K562 (cell line): ENCODE results near the gene BMP6. TPM values are rescaled to one million over a fixed set of nuclear protein-coding genes. Genes with fewer than 3 reads are reported as not detected.

Experiments used
- EP300 ChIP-seq: IDR thresholded peaks from 2 replicates; pipeline ENCODE4 v1.6.1; 2012; ENCODE audit warnings: low read length, improper control_type of control experiment
- HNRNPLL ChIP-seq: fragments of 200-400 bp; formaldehyde crosslinking; IDR thresholded peaks from 2 replicates; pipeline ENCODE4 v1.6.1; 2017; ENCODE audit warnings: low read length, low read depth, mild to moderate bottlenecking; ENCODE audit not compliant: poor library complexity, severe bottlenecking
- KAT2B ChIP-seq: IDR thresholded peaks from one replicate; pipeline ENCODE4 v1.6.1; 2012; ENCODE audit warnings: low read depth, mild to moderate bottlenecking, control low read depth, inconsistent platforms, low read length, moderate library complexity
- MTF1 ChIP-seq: fragments of 250-450 bp; sonication (Bioruptor Pico); IDR thresholded peaks from 2 replicates; pipeline ENCODE4 v1.9.0; 2021; ENCODE audit warnings: moderate library complexity, mild to moderate bottlenecking, inconsistent platforms, borderline replicate concordance
- NCOA1 ChIP-seq: fragments of 450-650 bp; IDR thresholded peaks from 2 replicates; pipeline ENCODE4 v1.6.1; 2016; ENCODE audit warnings: low read depth
- NUFIP1 ChIP-seq: fragments of 450-650 bp; IDR thresholded peaks from 2 replicates; pipeline ENCODE4 v1.6.1; 2018; ENCODE audit not compliant: partially characterized antibody
- ZKSCAN3 ChIP-seq: fragments of 250-450 bp; sonication (Bioruptor Pico); IDR thresholded peaks from 2 replicates; pipeline ENCODE4 v1.4.0; 2020
- ZNF408 ChIP-seq: fragments of 250-450 bp; sonication (Bioruptor Pico); IDR thresholded peaks from 2 replicates; pipeline ENCODE4 v1.4.0; 2020; ENCODE audit warnings: low read depth, mild to moderate bottlenecking, moderate library complexity
- ZNF431 ChIP-seq: sonication (generic); formaldehyde crosslinking; IDR thresholded peaks from 2 replicates; pipeline ENCODE4 v1.8.0; 2022; ENCODE audit warnings: mild to moderate bottlenecking, missing genetic modification reagents
- ZNF561 ChIP-seq: fragments of 450-650 bp; formaldehyde crosslinking; conservative IDR thresholded peaks from 2 replicates; pipeline ENCODE4 v1.4.0; 2020; ENCODE audit warnings: mild to moderate bottlenecking, moderate library complexity
- ZNF589 ChIP-seq: fragments of 200-800 bp; sonication (Bioruptor generic); IDR thresholded peaks from 2 replicates; pipeline ENCODE4 v1.6.1; 2016; ENCODE audit warnings: low read depth, missing genetic modification characterization, missing compliant biosample characterization
- ZNF778 ChIP-seq: fragments of 450-650 bp; formaldehyde crosslinking; IDR thresholded peaks from 2 replicates; pipeline ENCODE4 v1.4.0; 2020; ENCODE audit warnings: mild to moderate bottlenecking, moderate library complexity
- polyA plus RNA-seq, 8 experiments: library from polyadenylated mRNA; depleted of rRNA in 4 of 8; stranded (reverse) in 5 of 8; unstranded in 3 of 8; fragments of >200 nt; fragmentation: Nextera tagmentation in 2 of 8; fragmentation: Illumina TruSeq in 1 of 8; extraction: Ambion mirVana in 2 of 8; extraction: Trizol in 1 of 8; gene quantifications; 2 replicates each; pipeline versions ENCODE4 v1.2.1 to v1.2.3, GENCODE V29; 2011 to 2014; ENCODE audit warnings: inconsistent platforms in 1 of 8, missing spikeins in 1 of 8
- total RNA-seq, 7 experiments: library from RNA; depleted of rRNA in 6 of 7; stranded (reverse); fragments of >200 nt in 6 of 7; fragmentation: Illumina TruSeq in 2 of 7; extraction: Trizol in 2 of 7; gene quantifications; 2 replicates each; pipeline versions ENCODE4 v1.2.1 to v1.2.3, GENCODE V29; 2011 to 2021; ENCODE audit warnings: low replicate concordance in 1 of 7
- TF ChIP-seq, protein P1 (sequence below): fragments of 450-650 bp; IDR thresholded peaks from 2 replicates; pipeline ENCODE4 v1.6.1; 2016; ENCODE audit warnings: low read depth
- TF ChIP-seq, protein P2 (sequence below), 2 experiments: fragments of 450-650 bp; conservative IDR thresholded peaks; 2 replicates each; pipeline ENCODE4 v1.6.1; 2017; ENCODE audit warnings: mild to moderate bottlenecking in 2 of 2, moderate library complexity in 2 of 2
- TF ChIP-seq, protein P3 (sequence below): fragments of 450-650 bp; IDR thresholded peaks from 2 replicates; pipeline ENCODE4 v1.6.1; 2016; ENCODE audit warnings: borderline replicate concordance

The BMP6 gene
- total and polyA plus RNA-seq, 9 of the 15 experiments (the other 6 are each of a cell fraction or from before 2014, with no cell fraction given) = 0.01 to 0.13 (median 0.06) TPM; not detected in 3

DNA sequence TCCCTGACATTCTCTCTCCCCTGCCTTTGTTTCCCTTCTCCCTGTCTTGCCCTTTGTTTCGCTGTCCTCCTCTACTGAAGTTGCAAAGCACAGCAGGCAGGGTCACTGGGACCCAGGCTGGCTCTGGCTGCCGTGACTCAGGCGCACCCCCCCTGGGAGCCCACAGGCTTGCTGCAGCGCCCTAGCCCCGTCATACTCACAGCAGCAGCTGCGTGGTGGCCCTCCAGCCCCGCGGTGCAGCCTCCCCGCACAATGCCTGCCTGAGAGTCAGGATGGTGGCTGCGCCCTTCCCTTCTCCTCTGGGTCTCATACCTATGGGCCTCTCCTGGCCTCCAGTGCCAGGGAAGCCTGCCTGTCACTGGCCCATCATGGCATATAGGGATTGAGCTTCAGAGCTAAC, 143.0 kb downstream of the BMP6 start (continued):
- TF ChIP-seq, protein P1, sequence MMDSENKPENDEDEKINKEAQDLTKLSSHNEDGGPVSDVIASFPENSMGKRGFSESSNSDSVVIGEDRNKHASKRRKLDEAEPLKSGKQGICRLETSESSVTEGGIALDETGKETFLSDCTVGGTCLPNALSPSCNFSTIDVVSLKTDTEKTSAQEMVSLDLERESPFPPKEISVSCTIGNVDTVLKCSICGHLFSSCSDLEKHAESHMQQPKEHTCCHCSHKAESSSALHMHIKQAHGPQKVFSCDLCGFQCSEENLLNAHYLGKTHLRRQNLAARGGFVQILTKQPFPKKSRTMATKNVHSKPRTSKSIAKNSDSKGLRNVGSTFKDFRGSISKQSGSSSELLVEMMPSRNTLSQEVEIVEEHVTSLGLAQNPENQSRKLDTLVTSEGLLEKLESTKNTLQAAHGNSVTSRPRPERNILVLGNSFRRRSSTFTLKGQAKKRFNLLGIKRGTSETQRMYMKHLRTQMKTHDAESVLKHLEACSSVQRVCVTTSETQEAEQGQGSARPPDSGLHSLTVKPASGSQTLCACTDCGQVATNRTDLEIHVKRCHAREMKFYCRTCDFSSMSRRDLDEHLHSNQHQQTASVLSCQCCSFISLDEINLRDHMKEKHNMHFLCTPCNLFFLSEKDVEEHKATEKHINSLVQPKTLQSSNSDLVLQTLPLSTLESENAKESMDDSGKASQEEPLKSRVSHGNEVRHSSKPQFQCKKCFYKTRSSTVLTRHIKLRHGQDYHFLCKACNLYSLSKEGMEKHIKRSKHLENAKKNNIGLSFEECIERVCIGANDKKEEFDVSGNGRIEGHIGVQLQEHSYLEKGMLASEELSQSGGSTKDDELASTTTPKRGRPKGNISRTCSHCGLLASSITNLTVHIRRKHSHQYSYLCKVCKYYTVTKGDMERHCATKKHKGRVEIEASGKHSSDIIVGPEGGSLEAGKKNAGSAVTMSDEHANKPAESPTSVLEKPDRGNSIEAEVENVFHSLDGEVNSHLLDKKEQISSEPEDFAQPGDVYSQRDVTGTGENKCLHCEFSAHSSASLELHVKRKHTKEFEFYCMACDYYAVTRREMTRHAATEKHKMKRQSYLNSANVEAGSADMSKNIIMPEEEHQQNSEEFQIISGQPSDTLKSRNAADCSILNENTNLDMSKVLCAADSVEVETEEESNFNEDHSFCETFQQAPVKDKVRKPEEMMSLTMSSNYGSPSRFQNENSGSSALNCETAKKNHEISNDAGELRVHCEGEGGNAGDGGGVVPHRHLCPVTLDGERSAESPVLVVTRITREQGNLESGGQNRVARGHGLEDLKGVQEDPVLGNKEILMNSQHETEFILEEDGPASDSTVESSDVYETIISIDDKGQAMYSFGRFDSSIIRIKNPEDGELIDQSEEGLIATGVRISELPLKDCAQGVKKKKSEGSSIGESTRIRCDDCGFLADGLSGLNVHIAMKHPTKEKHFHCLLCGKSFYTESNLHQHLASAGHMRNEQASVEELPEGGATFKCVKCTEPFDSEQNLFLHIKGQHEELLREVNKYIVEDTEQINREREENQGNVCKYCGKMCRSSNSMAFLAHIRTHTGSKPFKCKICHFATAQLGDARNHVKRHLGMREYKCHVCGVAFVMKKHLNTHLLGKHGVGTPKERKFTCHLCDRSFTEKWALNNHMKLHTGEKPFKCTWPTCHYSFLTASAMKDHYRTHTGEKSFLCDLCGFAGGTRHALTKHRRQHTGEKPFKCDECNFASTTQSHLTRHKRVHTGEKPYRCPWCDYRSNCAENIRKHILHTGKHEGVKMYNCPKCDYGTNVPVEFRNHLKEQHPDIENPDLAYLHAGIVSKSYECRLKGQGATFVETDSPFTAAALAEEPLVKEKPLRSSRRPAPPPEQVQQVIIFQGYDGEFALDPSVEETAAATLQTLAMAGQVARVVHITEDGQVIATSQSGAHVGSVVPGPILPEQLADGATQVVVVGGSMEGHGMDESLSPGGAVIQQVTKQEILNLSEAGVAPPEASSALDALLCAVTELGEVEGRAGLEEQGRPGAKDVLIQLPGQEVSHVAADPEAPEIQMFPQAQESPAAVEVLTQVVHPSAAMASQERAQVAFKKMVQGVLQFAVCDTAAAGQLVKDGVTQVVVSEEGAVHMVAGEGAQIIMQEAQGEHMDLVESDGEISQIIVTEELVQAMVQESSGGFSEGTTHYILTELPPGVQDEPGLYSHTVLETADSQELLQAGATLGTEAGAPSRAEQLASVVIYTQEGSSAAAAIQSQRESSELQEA = no peak
- no peak for TF ChIP-seq ZNF589
- TF ChIP-seq, protein P2, sequence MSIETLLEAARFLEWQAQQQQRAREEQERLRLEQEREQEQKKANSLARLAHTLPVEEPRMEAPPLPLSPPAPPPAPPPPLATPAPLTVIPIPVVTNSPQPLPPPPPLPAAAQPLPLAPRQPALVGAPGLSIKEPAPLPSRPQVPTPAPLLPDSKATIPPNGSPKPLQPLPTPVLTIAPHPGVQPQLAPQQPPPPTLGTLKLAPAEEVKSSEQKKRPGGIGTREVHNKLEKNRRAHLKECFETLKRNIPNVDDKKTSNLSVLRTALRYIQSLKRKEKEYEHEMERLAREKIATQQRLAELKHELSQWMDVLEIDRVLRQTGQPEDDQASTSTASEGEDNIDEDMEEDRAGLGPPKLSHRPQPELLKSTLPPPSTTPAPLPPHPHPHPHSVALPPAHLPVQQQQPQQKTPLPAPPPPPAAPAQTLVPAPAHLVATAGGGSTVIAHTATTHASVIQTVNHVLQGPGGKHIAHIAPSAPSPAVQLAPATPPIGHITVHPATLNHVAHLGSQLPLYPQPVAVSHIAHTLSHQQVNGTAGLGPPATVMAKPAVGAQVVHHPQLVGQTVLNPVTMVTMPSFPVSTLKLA (conservative IDR thresholded peaks at IDR 0.05) = no peak
- no peak for TF ChIP-seq NCOA1
- no peak for TF ChIP-seq EP300
- no peak for TF ChIP-seq HNRNPLL
- TF ChIP-seq ZKSCAN3 = no peak
- TF ChIP-seq ZNF561 = no peak
- TF ChIP-seq NUFIP1 = no peak
- TF ChIP-seq MTF1 = no peak
- no peak for TF ChIP-seq ZNF431 (CRISPR knock-in tag)
- TF ChIP-seq, protein P3, sequence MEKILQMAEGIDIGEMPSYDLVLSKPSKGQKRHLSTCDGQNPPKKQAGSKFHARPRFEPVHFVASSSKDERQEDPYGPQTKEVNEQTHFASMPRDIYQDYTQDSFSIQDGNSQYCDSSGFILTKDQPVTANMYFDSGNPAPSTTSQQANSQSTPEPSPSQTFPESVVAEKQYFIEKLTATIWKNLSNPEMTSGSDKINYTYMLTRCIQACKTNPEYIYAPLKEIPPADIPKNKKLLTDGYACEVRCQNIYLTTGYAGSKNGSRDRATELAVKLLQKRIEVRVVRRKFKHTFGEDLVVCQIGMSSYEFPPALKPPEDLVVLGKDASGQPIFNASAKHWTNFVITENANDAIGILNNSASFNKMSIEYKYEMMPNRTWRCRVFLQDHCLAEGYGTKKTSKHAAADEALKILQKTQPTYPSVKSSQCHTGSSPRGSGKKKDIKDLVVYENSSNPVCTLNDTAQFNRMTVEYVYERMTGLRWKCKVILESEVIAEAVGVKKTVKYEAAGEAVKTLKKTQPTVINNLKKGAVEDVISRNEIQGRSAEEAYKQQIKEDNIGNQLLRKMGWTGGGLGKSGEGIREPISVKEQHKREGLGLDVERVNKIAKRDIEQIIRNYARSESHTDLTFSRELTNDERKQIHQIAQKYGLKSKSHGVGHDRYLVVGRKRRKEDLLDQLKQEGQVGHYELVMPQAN = no peak
- no peak for TF ChIP-seq ZNF778 (CRISPR knock-in tag)
- TF ChIP-seq KAT2B = no peak
- TF ChIP-seq ZNF408 = no peak
